ENCODE results near the gene GPR68.
A peak's percentile ranks its signal among the peaks of the same experiment; 100 is the strongest.

Gene GPR68

GRCh38 chr14:91244501-91244901 lies at the start of gene GPR68:
Gene GPR68 (minus strand): TSS chr14:91244704. CDS start chr14:91235050, 9,654 bp downstream.
- FAIRE-seq: no peak

- FAIRE-seq: no peak
Observed at GRCh38 chr14:91294153-91294552, 49.6 kb upstream of the GPR68 start.

- no peak for FAIRE-seq
Observed at GRCh38 chr14:91293281-91293680, 48.8 kb upstream of the GPR68 start.

GRCh38 chr14:91292491-91292890 lies 48.0 kb upstream of the GPR68 start:
- no peak for FAIRE-seq

- no peak for FAIRE-seq
Observed at GRCh38 chr14:91291786-91292405, 47.4 kb upstream of the GPR68 start.

GRCh38 chr14:91290986-91291385 lies 46.5 kb upstream of the GPR68 start:
- FAIRE-seq: no peak

GRCh38 chr14:91289464-91289863 lies 45.0 kb upstream of the GPR68 start:
- no peak for FAIRE-seq

- FAIRE-seq: no peak
Observed at GRCh38 chr14:91288876-91289275, 44.4 kb upstream of the GPR68 start.

GRCh38 chr14:91286530-91286937 lies 42.0 kb upstream of the GPR68 start:
- FAIRE-seq: peak; percentile 89

- no peak for FAIRE-seq
Observed at GRCh38 chr14:91284791-91285548, 40.5 kb upstream of the GPR68 start.

GRCh38 chr14:91284146-91284790 lies 39.8 kb upstream of the GPR68 start:
- FAIRE-seq: no peak

- no peak for FAIRE-seq
Observed at GRCh38 chr14:91283666-91284065, 39.2 kb upstream of the GPR68 start.

- no peak for FAIRE-seq
Observed at GRCh38 chr14:91282954-91283645, 38.6 kb upstream of the GPR68 start.

- FAIRE-seq: no peak
Observed at GRCh38 chr14:91281346-91281745, 36.8 kb upstream of the GPR68 start.

GRCh38 chr14:91280129-91280528 lies 35.6 kb upstream of the GPR68 start:
- no peak for FAIRE-seq

- no peak for FAIRE-seq
Observed at GRCh38 chr14:91279354-91279753, 34.9 kb upstream of the GPR68 start.

- no peak for FAIRE-seq
Observed at GRCh38 chr14:91278383-91278715, 33.8 kb upstream of the GPR68 start.

- no peak for FAIRE-seq
Observed at GRCh38 chr14:91277546-91278382, 33.3 kb upstream of the GPR68 start.

GRCh38 chr14:91274796-91275195 lies 30.3 kb upstream of the GPR68 start:
- no peak for FAIRE-seq

GRCh38 chr14:91273885-91274273 lies 29.4 kb upstream of the GPR68 start:
- FAIRE-seq: no peak

GRCh38 chr14:91273273-91273884 lies 28.9 kb upstream of the GPR68 start:
- FAIRE-seq: no peak
